Measurements from ENCODE around the gene NDUFAF2. TPM values are rescaled to one million over a fixed set of nuclear protein-coding genes. Genes with fewer than 3 reads are reported as not detected.

Gene NDUFAF2
- total RNA-seq, 4 donors from 2014 or later, result 28.0 to 38.2 (median 31.2) TPM

DNA sequence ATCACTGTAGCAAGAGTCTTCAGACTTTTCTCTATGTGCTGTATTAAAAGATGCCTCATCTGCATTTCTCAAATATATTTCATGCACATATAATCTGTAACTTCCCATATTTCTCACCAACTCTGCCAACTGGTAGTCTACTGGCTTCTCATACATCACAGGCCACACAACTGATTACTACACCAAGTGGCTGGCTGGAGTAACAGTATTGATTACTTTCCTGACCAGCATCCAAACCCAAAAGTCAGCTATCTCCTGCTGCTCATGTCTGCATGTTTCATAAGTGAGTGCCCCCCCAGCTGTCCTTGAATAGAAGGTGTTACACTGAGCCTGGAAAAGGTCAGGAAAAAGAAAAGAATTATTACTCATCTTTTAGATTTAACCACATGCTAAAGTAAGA, 17.6 kb upstream of the NDUFAF2 start:
- Histone ChIP-seq H3K27ac (no peak overlapping the region), H3K36me3 (peaks cover 0 to 32% (median 0%) of the 10 kb centered on the region in 3 donors), H3K9me3 (no peaks in the 10 kb centered on the region), H3K4me1 (no peaks in the 10 kb centered on the region), H3K4me3 (no peak overlapping the region), H3K27me3 (no peaks in the 10 kb centered on the region)
- DNase-seq, result no peak
- intact Hi-C loops (cut with DNase I), result no loop called here
- no peak for TF ChIP-seq POLR2A (IDR thresholded peaks at IDR 0.05)
- TF ChIP-seq, protein P1, sequence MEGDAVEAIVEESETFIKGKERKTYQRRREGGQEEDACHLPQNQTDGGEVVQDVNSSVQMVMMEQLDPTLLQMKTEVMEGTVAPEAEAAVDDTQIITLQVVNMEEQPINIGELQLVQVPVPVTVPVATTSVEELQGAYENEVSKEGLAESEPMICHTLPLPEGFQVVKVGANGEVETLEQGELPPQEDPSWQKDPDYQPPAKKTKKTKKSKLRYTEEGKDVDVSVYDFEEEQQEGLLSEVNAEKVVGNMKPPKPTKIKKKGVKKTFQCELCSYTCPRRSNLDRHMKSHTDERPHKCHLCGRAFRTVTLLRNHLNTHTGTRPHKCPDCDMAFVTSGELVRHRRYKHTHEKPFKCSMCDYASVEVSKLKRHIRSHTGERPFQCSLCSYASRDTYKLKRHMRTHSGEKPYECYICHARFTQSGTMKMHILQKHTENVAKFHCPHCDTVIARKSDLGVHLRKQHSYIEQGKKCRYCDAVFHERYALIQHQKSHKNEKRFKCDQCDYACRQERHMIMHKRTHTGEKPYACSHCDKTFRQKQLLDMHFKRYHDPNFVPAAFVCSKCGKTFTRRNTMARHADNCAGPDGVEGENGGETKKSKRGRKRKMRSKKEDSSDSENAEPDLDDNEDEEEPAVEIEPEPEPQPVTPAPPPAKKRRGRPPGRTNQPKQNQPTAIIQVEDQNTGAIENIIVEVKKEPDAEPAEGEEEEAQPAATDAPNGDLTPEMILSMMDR (IDR thresholded peaks at IDR 0.05), result no peak

DNA sequence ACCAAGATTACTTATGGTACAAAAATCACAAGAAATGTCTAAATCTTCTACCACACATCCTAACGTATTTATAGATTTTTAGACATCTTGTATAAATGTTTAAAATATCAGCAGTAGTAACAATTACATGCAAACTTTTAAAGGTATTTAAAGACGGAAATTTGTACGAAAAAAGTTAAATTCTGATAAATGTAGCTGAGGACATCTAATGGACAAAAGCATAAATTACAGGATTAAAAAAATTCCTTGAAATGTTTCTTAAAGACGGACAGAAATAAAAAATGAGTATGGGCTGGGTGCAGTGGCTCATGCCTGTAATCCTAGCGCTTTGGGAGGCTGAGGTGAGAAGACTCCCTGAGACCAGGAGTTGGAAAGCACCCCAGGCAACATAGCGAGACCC, 16.0 kb upstream of the NDUFAF2 start:
- Histone ChIP-seq H3K4me3 (no peak overlapping the region), H3K36me3 (peaks cover 0 to 32% (median 0%) of the 10 kb centered on the region in 3 donors), H3K27ac (no peak overlapping the region), H3K9me3 (no peaks in the 10 kb centered on the region), H3K27me3 (no peaks in the 10 kb centered on the region), H3K4me1 (no peaks in the 10 kb centered on the region)
- no peak for DNase-seq
- no peak for TF ChIP-seq POLR2A (IDR thresholded peaks at IDR 0.05)
- TF ChIP-seq, protein P1 (IDR thresholded peaks at IDR 0.05), result no peak
- WGBS, 2 donors, result 80 to 81% methylated on average over 6 of the region's 6 CpGs
- intact Hi-C loops (cut with DNase I), result no loop called here

DNA sequence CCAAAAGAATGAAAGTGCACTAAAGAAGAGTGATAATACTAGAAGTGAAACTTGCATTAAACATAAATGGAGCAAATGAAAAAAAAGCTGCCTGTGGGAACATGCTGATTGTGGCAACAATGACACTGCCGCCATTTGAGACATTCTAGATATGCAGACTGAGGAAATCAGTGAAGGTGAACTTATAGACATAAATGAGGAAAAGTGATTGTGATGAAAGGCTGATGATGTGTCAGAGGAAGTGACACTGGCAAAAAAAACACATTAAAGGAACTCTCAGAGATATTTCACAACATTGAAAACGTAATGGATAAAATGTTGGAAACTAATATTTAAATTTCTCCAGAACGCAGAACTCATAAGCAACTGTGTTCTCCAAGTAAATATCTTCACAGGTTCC, 1.4 kb upstream of the NDUFAF2 start:
- 43 to 61% methylated on average over 3 of the region's 3 CpGs for WGBS, 2 donors
- intact Hi-C loops (cut with DNase I), result no loop called here

DNA sequence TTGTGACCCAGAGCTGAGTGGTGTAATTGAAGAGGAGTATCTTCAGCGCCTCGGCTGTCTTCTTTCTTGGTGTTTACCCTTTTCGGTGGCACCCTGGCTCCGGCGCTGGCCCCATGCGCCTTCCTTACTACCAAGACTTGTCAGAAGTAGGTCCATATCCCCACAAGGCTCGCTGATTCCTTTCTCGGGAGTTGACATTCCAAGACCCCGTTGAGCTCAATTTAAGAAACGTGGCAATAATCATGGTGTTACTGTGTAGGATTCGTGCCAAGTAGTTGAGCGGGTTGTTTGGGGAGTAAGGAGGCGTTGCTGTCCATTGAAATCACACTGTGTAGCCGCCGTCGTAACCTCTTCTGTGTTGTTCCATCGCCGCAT, 795 bp downstream of the NDUFAF2 start:
- Histone ChIP-seq H3K9me3 (no peaks in the 10 kb centered on the region), H3K27ac (peak overlapping the region; percentile 82 to 91 (median 90)), H3K4me1 (peaks cover 4 to 30% (median 18%) of the 10 kb centered on the region in 3 donors), H3K36me3 (no peaks in the 10 kb centered on the region), H3K4me3 (peak overlapping the region; percentile 70 to 91 (median 74)), H3K27me3 (no peaks in the 10 kb centered on the region)
- no peak for DNase-seq
- WGBS, 2 donors, result 0 to 2% methylated on average over 16 to 18 of the region's 18 CpGs
- intact Hi-C loops (cut with DNase I), result no loop called here
- TF ChIP-seq POLR2A (IDR thresholded peaks at IDR 0.05), result no peak

More for the DNA sequence above, 1.4 kb upstream of the NDUFAF2 start:
- no peaks in the 10 kb centered on the region for H3K27me3 ChIP-seq
- no peak for TF ChIP-seq POLR2A (IDR thresholded peaks at IDR 0.05)
- TF ChIP-seq, protein P1 (IDR thresholded peaks at IDR 0.05), result no peak
- DNase-seq, result no peak
- peak overlapping the region in 1 of 4 donors; percentile 91 for H3K4me3 ChIP-seq
- peaks cover 4 to 30% (median 18%) of the 10 kb centered on the region in 3 donors for H3K4me1 ChIP-seq
- H3K27ac ChIP-seq, result no peak overlapping the region
- no peaks in the 10 kb centered on the region for H3K36me3 ChIP-seq
- no peaks in the 10 kb centered on the region for H3K9me3 ChIP-seq

DNA sequence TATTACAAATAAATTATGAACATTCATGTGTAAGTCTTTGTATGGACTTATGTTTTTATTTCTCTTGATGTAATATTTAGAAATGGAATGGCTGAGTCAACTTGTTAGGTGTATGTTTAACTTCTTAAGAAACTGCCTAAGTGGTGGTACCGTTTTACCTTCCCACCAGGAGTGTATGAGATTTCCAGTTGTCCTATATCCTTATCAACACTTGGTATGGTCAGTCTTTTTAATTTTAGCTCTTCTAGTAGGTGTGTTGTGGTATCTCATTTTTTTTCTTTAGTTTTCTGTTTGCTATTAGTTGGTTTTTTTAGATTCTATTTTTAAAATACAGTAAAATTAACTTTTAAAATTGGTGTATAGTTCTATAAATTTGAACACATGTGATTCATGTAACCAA, 3.7 kb downstream of the NDUFAF2 start:
- peaks cover 4 to 24% (median 15%) of the 10 kb centered on the region in 3 donors for H3K4me1 ChIP-seq
- H3K4me3 ChIP-seq, result no peak overlapping the region
- no peaks in the 10 kb centered on the region for H3K27me3 ChIP-seq
- H3K27ac ChIP-seq, result no peak overlapping the region
- H3K9me3 ChIP-seq, result no peaks in the 10 kb centered on the region
- no peak for DNase-seq
- no peaks in the 10 kb centered on the region for H3K36me3 ChIP-seq
- intact Hi-C loops (cut with DNase I), result no loop called here
- WGBS, 2 donors, result 78 to 100% methylated on average over 1 of the region's 1 CpG
- TF ChIP-seq, protein P1 (IDR thresholded peaks at IDR 0.05), result no peak
- no peak for TF ChIP-seq POLR2A (IDR thresholded peaks at IDR 0.05)

DNA sequence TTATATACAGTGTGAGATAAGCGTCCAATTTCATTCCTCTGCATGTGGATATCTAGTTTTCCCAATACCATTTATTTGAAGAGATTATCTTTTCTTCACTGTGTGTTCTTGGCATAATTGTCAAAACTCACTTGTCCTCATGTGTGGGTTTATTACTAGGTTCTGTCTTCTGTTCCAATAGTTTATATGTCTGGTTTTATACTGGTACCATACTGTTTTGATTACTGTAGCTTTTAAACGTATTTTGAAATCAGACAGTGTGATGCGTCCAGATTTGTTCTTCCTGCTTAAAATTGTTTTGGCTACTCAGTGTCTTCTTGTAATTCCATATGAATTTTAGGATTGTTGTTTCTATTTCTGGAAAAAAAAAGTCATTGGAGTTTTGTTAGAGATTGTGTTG, 10.2 kb downstream of the NDUFAF2 start:
- no peak overlapping the region for H3K4me3 ChIP-seq
- intact Hi-C loops (cut with DNase I), result no loop called here
- 92 to 93% methylated on average over 3 of the region's 3 CpGs for WGBS, 2 donors
- no peak overlapping the region for H3K27ac ChIP-seq
- no peaks in the 10 kb centered on the region for H3K27me3 ChIP-seq
- TF ChIP-seq, protein P1 (IDR thresholded peaks at IDR 0.05), result no peak
- TF ChIP-seq POLR2A (IDR thresholded peaks at IDR 0.05), result no peak
- H3K36me3 ChIP-seq, result no peaks in the 10 kb centered on the region
- peaks cover 0 to 5% (median 0%) of the 10 kb centered on the region in 3 donors for H3K9me3 ChIP-seq
- DNase-seq, result no peak
- no peaks in the 10 kb centered on the region for H3K4me1 ChIP-seq

Data from esophagus squamous epithelium (tissue), 5 donors.